H9 (cell line): ENCODE measurements around the gene PPFIBP2. TPM values are rescaled to one million over a fixed set of nuclear protein-coding genes. Genes with fewer than 3 reads are reported as not detected.

Experiments used
- DNase-seq: peaks from one replicate; pipeline ENCODE4 v3.0.0-alpha.2; 2017
- H2AFZ ChIP-seq: one replicate; pipeline ENCODE4 v1.6.1; 2013; ENCODE audit warnings: mild to moderate bottlenecking, low read length, control low read depth, moderate library complexity
- H2AK5ac ChIP-seq: 2 replicates; pipeline ENCODE4 v1.6.1; 2013; ENCODE audit warnings: low read length, control low read depth, mixed read lengths; ENCODE audit not compliant: insufficient read length
- H2BK120ac ChIP-seq: one replicate; pipeline ENCODE4 v1.6.1; 2013; ENCODE audit warnings: low read depth, mild to moderate bottlenecking, low read length, control low read depth, inconsistent platforms; ENCODE audit not compliant: poor library complexity, severe bottlenecking
- H2BK12ac ChIP-seq: 2 replicates; pipeline ENCODE4 v1.6.1; 2013; ENCODE audit warnings: low read length, control low read depth, mixed read lengths, low read depth; ENCODE audit not compliant: insufficient read length
- H2BK15ac ChIP-seq: 2 replicates; pipeline ENCODE4 v1.6.1; 2013; ENCODE audit warnings: low read depth, low read length, control low read depth
- H2BK20ac ChIP-seq: one replicate; pipeline ENCODE4 v1.6.1; 2013; ENCODE audit warnings: low read depth, mild to moderate bottlenecking, low read length, control low read depth, inconsistent platforms; ENCODE audit not compliant: poor library complexity, severe bottlenecking
- H2BK5ac ChIP-seq: 2 replicates; pipeline ENCODE4 v1.6.1; 2013; ENCODE audit warnings: low read length, control low read depth, mixed read lengths; ENCODE audit not compliant: insufficient read length
- H3K14ac ChIP-seq: 2 replicates; pipeline ENCODE4 v1.6.1; 2013; ENCODE audit warnings: low read length, control low read depth; ENCODE audit not compliant: insufficient read depth
- H3K18ac ChIP-seq: 2 replicates; pipeline ENCODE4 v1.6.1; 2013; ENCODE audit warnings: low read depth, mild to moderate bottlenecking, mixed read lengths, low read length, control low read depth; ENCODE audit not compliant: insufficient read length
- H3K23ac ChIP-seq: 2 replicates; pipeline ENCODE4 v1.6.1; 2013; ENCODE audit warnings: low read length, control low read depth, mixed read lengths, low read depth; ENCODE audit not compliant: insufficient read length
- H3K23me2 ChIP-seq: 2 replicates; pipeline ENCODE4 v1.6.1; 2013; ENCODE audit warnings: low read depth, mild to moderate bottlenecking, mixed read lengths, low read length, control low read depth; ENCODE audit not compliant: insufficient read length, poor library complexity, severe bottlenecking
- H3K27ac ChIP-seq: 2 replicates; pipeline ENCODE4 v1.5.1; 2013; ENCODE audit warnings: low read length, control low read depth, mixed read lengths, low read depth; ENCODE audit not compliant: insufficient read length
- H3K27me3 ChIP-seq: 2 replicates; pipeline ENCODE4 v1.6.1; 2013; ENCODE audit warnings: low read length, control low read depth, inconsistent platforms; ENCODE audit not compliant: insufficient read depth
- H3K4ac ChIP-seq: 2 replicates; pipeline ENCODE4 v1.6.1; 2013; ENCODE audit warnings: low read depth, mild to moderate bottlenecking, control low read depth, inconsistent platforms, low read length, moderate library complexity
- H3K4me1 ChIP-seq: 2 replicates; pipeline ENCODE4 v1.6.1; 2013; ENCODE audit warnings: low read length, control low read depth, inconsistent platforms; ENCODE audit not compliant: insufficient read depth
- H3K4me2 ChIP-seq: 2 replicates; pipeline ENCODE4 v1.6.1; 2013; ENCODE audit warnings: low read length, control low read depth, mixed read lengths; ENCODE audit not compliant: insufficient read length, insufficient read depth
- H3K56ac ChIP-seq: 2 replicates; pipeline ENCODE4 v1.6.1; 2013; ENCODE audit warnings: low read depth, mild to moderate bottlenecking, mixed read lengths, low read length, control low read depth; ENCODE audit not compliant: insufficient read length
- H3K79me1 ChIP-seq: 2 replicates; pipeline ENCODE4 v1.6.1; 2013; ENCODE audit warnings: low read depth, mild to moderate bottlenecking, moderate library complexity, low read length, control low read depth, inconsistent platforms; ENCODE audit not compliant: insufficient read depth, poor library complexity, severe bottlenecking
- H3K79me2 ChIP-seq: 2 replicates; pipeline ENCODE4 v1.6.1; 2013; ENCODE audit warnings: low read length, control low read depth, inconsistent platforms; ENCODE audit not compliant: insufficient read depth
- H3K9ac ChIP-seq: 2 replicates; pipeline ENCODE4 v1.6.1; 2013; ENCODE audit warnings: low read length, control low read depth, mixed read lengths; ENCODE audit not compliant: insufficient read length; ENCODE audit errors: extremely low read depth
- H3K9me3 ChIP-seq: one replicate; pipeline ENCODE4 v1.6.1; 2013; ENCODE audit warnings: low read depth, low read length, inconsistent platforms; ENCODE audit not compliant: control insufficient read depth
- H3T11ph ChIP-seq: one replicate; pipeline ENCODE4 v1.6.1; 2013; ENCODE audit warnings: mild to moderate bottlenecking, low read length, control low read depth, inconsistent platforms
- H4K20me1 ChIP-seq: one replicate; pipeline ENCODE4 v1.6.1; 2013; ENCODE audit not compliant: control insufficient read depth, insufficient read length, insufficient read depth
- H4K5ac ChIP-seq: 2 replicates; pipeline ENCODE4 v1.6.1; 2013; ENCODE audit warnings: low read depth, mild to moderate bottlenecking, mixed read lengths, low read length, control low read depth; ENCODE audit not compliant: insufficient read length
- H4K8ac ChIP-seq: replicated peaks from 2 replicates; pipeline ENCODE4 v1.6.1; 2013; ENCODE audit warnings: low read length, control low read depth, mixed read lengths, low read depth; ENCODE audit not compliant: insufficient read length
- H4K91ac ChIP-seq: 2 replicates; pipeline ENCODE4 v1.6.1; 2013; ENCODE audit warnings: low read depth, mild to moderate bottlenecking, moderate library complexity, mixed read lengths, low read length, control low read depth; ENCODE audit not compliant: insufficient read length
- H3K27ac Mint-ChIP-seq, 3 experiments: 2 replicates in 2 of 3; 3 replicates in 1 of 3; pipeline ENCODE4 v1.8.0; 2020 to 2021; ENCODE audit warnings: mixed read lengths in 3 of 3, mild to moderate bottlenecking in 1 of 3, moderate library complexity in 1 of 3
- H3K27me3 Mint-ChIP-seq: 2 replicates; pipeline ENCODE4 v1.8.0; 2021; ENCODE audit warnings: low read depth, mild to moderate bottlenecking, moderate library complexity, mixed read lengths
- H3K36me3 Mint-ChIP-seq, 3 experiments: 2 replicates in 2 of 3; 3 replicates in 1 of 3; pipeline ENCODE4 v1.8.0; 2020 to 2021; ENCODE audit warnings: low read depth in 3 of 3, mixed read lengths in 3 of 3; ENCODE audit not compliant: insufficient read depth in 1 of 3
- H3K4me1 Mint-ChIP-seq, 2 experiments: 2 replicates each; pipeline ENCODE4 v1.8.0; 2020; ENCODE audit warnings: mixed read lengths in 2 of 2
- H3K4me3 Mint-ChIP-seq, 2 experiments: 2 replicates in 1 of 2; 3 replicates in 1 of 2; pipeline ENCODE4 v1.8.0; 2020 to 2021; ENCODE audit warnings: mild to moderate bottlenecking in 2 of 2, mixed read lengths in 2 of 2, moderate library complexity in 1 of 2
- H3K9me3 Mint-ChIP-seq, 2 experiments: 2 replicates in 1 of 2; 3 replicates in 1 of 2; pipeline ENCODE4 v1.8.0; 2020; ENCODE audit warnings: mild to moderate bottlenecking in 2 of 2, mixed read lengths in 2 of 2, moderate library complexity in 1 of 2
- WGBS: extraction: QIAGEN DNeasy Blood & Tissue Kit; methylation state at CpG from one replicate; pipeline ENCODE4 v1.1.7; 2013; ENCODE audit warnings: missing lambda C conversion rate, low lambda C conversion rate, mixed read lengths; ENCODE audit not compliant: insufficient read length; ENCODE audit errors: extremely low coverage; 5-methylcytosine and 5-hydroxymethylcytosine counted together
- total RNA-seq: library from RNA; stranded (reverse); gene quantifications from 2 replicates; pipeline ENCODE4 v1.2.1, GENCODE V29; 2021
- TF ChIP-seq, protein P1 (sequence below): fragments of 200-600 bp; sonication (generic); conservative IDR thresholded peaks from 3 replicates; pipeline ENCODE4 v1.8.0; 2021; ENCODE audit warnings: antibody characterized with exemption, mild to moderate bottlenecking

The PPFIBP2 gene
- total RNA-seq, 1 experiment from 2014 or later: 8.3 TPM

DNA sequence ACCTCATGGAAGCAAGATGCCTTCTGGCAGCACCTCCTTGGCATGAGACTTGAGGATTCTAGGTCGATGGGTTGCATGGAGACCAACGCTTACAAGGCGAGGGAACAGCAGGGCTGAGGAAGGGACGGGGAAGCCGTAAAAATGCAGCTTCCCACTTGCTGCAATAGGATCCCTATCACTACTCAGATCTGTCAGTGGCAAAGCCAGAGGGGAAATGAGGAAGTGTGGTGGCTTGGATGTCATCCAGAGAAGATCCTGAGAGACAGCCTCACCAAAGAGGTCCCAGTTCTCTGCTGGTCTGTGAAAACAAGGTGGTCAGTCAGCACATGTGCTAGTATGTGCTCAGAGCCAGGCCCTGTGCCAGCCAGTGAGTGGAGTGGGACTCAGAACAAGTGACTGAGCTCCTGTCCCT is 137.3 kb downstream of the PPFIBP2 start:
- Histone ChIP-seq H3K27ac (no peak overlapping the region), H3K23ac (no peak overlapping the region), H3K79me2 (no peaks in the 10 kb centered on the region), H3K4ac (no peak overlapping the region), H4K20me1 (no peaks in the 10 kb centered on the region), H4K5ac (no peak overlapping the region), H3K4me2 (no peak overlapping the region), H2BK15ac (no peak overlapping the region), H2BK5ac (no peak overlapping the region), H2AFZ (no peak overlapping the region), H3K9ac (no peak overlapping the region), H4K91ac (no peak overlapping the region), H3K18ac (no peak overlapping the region), H4K8ac (no peak overlapping the region), H3K79me1 (no peaks in the 10 kb centered on the region), H3K4me1 (no peaks in the 10 kb centered on the region), H2BK120ac (no peak overlapping the region), H2AK5ac (no peak overlapping the region), H3K23me2 (no peaks in the 10 kb centered on the region), H2BK20ac (no peak overlapping the region), H3K9me3 (no peaks in the 10 kb centered on the region), H3T11ph (no peak overlapping the region), H3K27me3 (no peaks in the 10 kb centered on the region), H3K56ac (no peak overlapping the region), H3K14ac (no peak overlapping the region), H2BK12ac (no peak overlapping the region)
- no peak for DNase-seq
- no CpG with 5 or more reads among the region's 5 CpGs for WGBS
- H3K27ac Mint-ChIP-seq: peak overlapping the region in 1 of 3 experiments; percentile 34; a peak in 1 of 7 replicates
- TF ChIP-seq, protein P1, sequence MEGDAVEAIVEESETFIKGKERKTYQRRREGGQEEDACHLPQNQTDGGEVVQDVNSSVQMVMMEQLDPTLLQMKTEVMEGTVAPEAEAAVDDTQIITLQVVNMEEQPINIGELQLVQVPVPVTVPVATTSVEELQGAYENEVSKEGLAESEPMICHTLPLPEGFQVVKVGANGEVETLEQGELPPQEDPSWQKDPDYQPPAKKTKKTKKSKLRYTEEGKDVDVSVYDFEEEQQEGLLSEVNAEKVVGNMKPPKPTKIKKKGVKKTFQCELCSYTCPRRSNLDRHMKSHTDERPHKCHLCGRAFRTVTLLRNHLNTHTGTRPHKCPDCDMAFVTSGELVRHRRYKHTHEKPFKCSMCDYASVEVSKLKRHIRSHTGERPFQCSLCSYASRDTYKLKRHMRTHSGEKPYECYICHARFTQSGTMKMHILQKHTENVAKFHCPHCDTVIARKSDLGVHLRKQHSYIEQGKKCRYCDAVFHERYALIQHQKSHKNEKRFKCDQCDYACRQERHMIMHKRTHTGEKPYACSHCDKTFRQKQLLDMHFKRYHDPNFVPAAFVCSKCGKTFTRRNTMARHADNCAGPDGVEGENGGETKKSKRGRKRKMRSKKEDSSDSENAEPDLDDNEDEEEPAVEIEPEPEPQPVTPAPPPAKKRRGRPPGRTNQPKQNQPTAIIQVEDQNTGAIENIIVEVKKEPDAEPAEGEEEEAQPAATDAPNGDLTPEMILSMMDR: no peak
- H3K9me3 Mint-ChIP-seq: no peaks in the 10 kb centered on the region
- peaks cover 5 to 57% (median 20%) of the 10 kb centered on the region in 3 experiments for H3K36me3 Mint-ChIP-seq
- H3K27me3 Mint-ChIP-seq: no peaks in the 10 kb centered on the region
- H3K4me1 Mint-ChIP-seq: 0 out of 4 replicates have a peak, but pooled peaks cover 0 to 8% of the 10 kb centered on the region in 2 experiments
- H3K4me3 Mint-ChIP-seq: no peak overlapping the region
